Hepatic stellate cell (primary cell): ENCODE data around the gene KLHL4.
"Not testable (repeated sequence)": the region's sequence is repeated elsewhere in the genome, so short reads cannot be mapped to it uniquely, and the experiment has no call there.

Source experiments
- DNase-seq: peaks from one replicate; pipeline ENCODE4 v3.0.0; 2011; ENCODE audit warnings: low spot score

KLHL4 gene

GRCh38 chrX:87517571-87518141 lies at the start of gene KLHL4:
Gene KLHL4, plus strand, starts transcription at chrX:87517802. Its CDS starts 92 bp downstream, at chrX:87517894.
- DNase-seq, result no peak

GRCh38 chrX:87468941-87469340 lies 48.7 kb upstream of the KLHL4 start:
- DNase-seq, result no peak

GRCh38 chrX:87475793-87476192 lies 41.8 kb upstream of the KLHL4 start:
- no peak for DNase-seq

GRCh38 chrX:87478703-87479102 lies 38.9 kb upstream of the KLHL4 start:
- not testable (repeated sequence) for DNase-seq

GRCh38 chrX:87489071-87489470 lies 28.5 kb upstream of the KLHL4 start:
- DNase-seq, result no peak

- no peak for DNase-seq
Measured at GRCh38 chrX:87515836-87516235, 1.8 kb upstream of the KLHL4 start.

GRCh38 chrX:87516717-87517121 lies 883 bp upstream of the KLHL4 start:
- no peak for DNase-seq

- no peak for DNase-seq
Measured at GRCh38 chrX:87518504-87518903, 902 bp downstream of the KLHL4 start.

- DNase-seq, result no peak
Measured at GRCh38 chrX:87525771-87526229, 8.2 kb downstream of the KLHL4 start.

GRCh38 chrX:87526281-87526680 lies 8.7 kb downstream of the KLHL4 start:
- DNase-seq, result no peak

GRCh38 chrX:87528487-87528886 lies 10.9 kb downstream of the KLHL4 start:
- no peak for DNase-seq

- no peak for DNase-seq
Measured at GRCh38 chrX:87571964-87572363, 54.4 kb downstream of the KLHL4 start.

GRCh38 chrX:87572901-87573300 lies 55.3 kb downstream of the KLHL4 start:
- DNase-seq, result no peak

- DNase-seq, result no peak
Measured at GRCh38 chrX:87578978-87579377, 61.4 kb downstream of the KLHL4 start.

- no peak for DNase-seq
Measured at GRCh38 chrX:87580862-87581261, 63.3 kb downstream of the KLHL4 start.

GRCh38 chrX:87582453-87582852 lies 64.9 kb downstream of the KLHL4 start:
- DNase-seq, result no peak

GRCh38 chrX:87583679-87584078 lies 66.1 kb downstream of the KLHL4 start:
- DNase-seq, result no peak

- DNase-seq, result no peak
Measured at GRCh38 chrX:87616371-87616770, 98.8 kb downstream of the KLHL4 start.

- DNase-seq, result no peak
Measured at GRCh38 chrX:87621697-87622096, 104.1 kb downstream of the KLHL4 start.

GRCh38 chrX:87626996-87627395 lies 109.4 kb downstream of the KLHL4 start:
- no peak for DNase-seq

- no peak for DNase-seq
Measured at GRCh38 chrX:87634361-87634760, 116.8 kb downstream of the KLHL4 start.

- DNase-seq, result no peak
Measured at GRCh38 chrX:87636533-87636932, 118.9 kb downstream of the KLHL4 start.

GRCh38 chrX:87641439-87641838 lies 123.8 kb downstream of the KLHL4 start:
- not testable (repeated sequence) for DNase-seq

- no peak for DNase-seq
Measured at GRCh38 chrX:87661761-87662160, 144.2 kb downstream of the KLHL4 start.

- DNase-seq, result no peak
Measured at GRCh38 chrX:87663421-87663820, 145.8 kb downstream of the KLHL4 start.
